Smooth muscle cell (in vitro differentiated cells): ENCODE measurements around the gene TBC1D14. TPM values are rescaled to one million over a fixed set of nuclear protein-coding genes. Genes with fewer than 3 reads are reported as not detected.
A peak's percentile ranks its signal among the peaks of the same experiment; 100 is the strongest.

Experiments
- DNase-seq: peaks from one replicate; lab custom pipeline; 2025; ENCODE audit not compliant: unreplicated experiment; lab: John Stamatoyannopoulos, UW
- H2AFZ ChIP-seq: fragments of 200-600 bp; sonication (generic); 2 replicates; pipeline ENCODE4 v1.6.0; 2016; ENCODE audit warnings: antibody characterized with exemption, low read depth, mild to moderate bottlenecking
- H3F3A ChIP-seq: fragments of 200-600 bp; sonication (generic); 2 replicates; pipeline ENCODE4 v1.6.0; 2017; ENCODE audit warnings: antibody characterized with exemption, low read depth
- H3K27ac ChIP-seq: fragments of 200-600 bp; sonication (generic); 2 replicates; pipeline ENCODE4 v1.5.1; 2016; ENCODE audit warnings: low read depth, mild to moderate bottlenecking
- H3K27me3 ChIP-seq: fragments of 200-600 bp; sonication (generic); 2 replicates; pipeline ENCODE4 v1.6.1; 2016; ENCODE audit warnings: low read depth, mild to moderate bottlenecking
- H3K36me3 ChIP-seq: fragments of 200-600 bp; sonication (generic); 2 replicates; pipeline ENCODE4 v1.5.1; 2016; ENCODE audit warnings: low read depth
- H3K4me1 ChIP-seq: fragments of 200-600 bp; sonication (generic); 2 replicates; pipeline ENCODE4 v1.5.1; 2016; ENCODE audit warnings: low read depth
- H3K4me2 ChIP-seq: fragments of 200-600 bp; sonication (generic); 2 replicates; pipeline ENCODE4 v1.6.0; 2016; ENCODE audit warnings: mild to moderate bottlenecking
- H3K4me3 ChIP-seq: fragments of 200-600 bp; sonication (generic); 2 replicates; pipeline ENCODE4 v1.5.1; 2016; ENCODE audit warnings: mild to moderate bottlenecking
- H3K79me2 ChIP-seq: fragments of 200-600 bp; sonication (generic); 2 replicates; pipeline ENCODE4 v1.6.0; 2016; ENCODE audit warnings: low read depth, mild to moderate bottlenecking
- H3K9ac ChIP-seq: fragments of 200-600 bp; sonication (generic); 2 replicates; pipeline ENCODE4 v1.6.0; 2016; ENCODE audit warnings: low read depth
- H3K9me3 ChIP-seq: fragments of 200-600 bp; sonication (generic); replicated peaks from 2 replicates; pipeline ENCODE4 v1.5.1; 2016; ENCODE audit warnings: low read depth
- H4K20me1 ChIP-seq: fragments of 200-600 bp; sonication (generic); 2 replicates; pipeline ENCODE4 v1.6.0; 2016; ENCODE audit warnings: low read depth
- CTCF ChIP-seq: fragments of 200-600 bp; sonication (generic); IDR thresholded peaks from 2 replicates; pipeline ENCODE4 v1.5.1; 2017; ENCODE audit warnings: borderline replicate concordance, mild to moderate bottlenecking, antibody characterized with exemption; ENCODE audit not compliant: insufficient read depth, poor library complexity, severe bottlenecking
- WGBS: methylation state at CpG from one replicate; pipeline ENCODE4 v1.1.7; 2016; ENCODE audit warnings: low lambda C conversion rate; 5-methylcytosine and 5-hydroxymethylcytosine counted together
- polyA plus RNA-seq: library from polyadenylated mRNA; unstranded; fragments of >200 nt; fragmentation: Nextera tagmentation; extraction: Ambion mirVana; gene quantifications from 2 replicates; pipeline ENCODE4 v1.2.1, GENCODE V29; 2016
- total RNA-seq: library from RNA; depleted of rRNA; stranded (reverse); fragments of >200 nt; gene quantifications from 2 replicates; pipeline ENCODE4 v1.2.3, GENCODE V29; 2014

Gene TBC1D14
- total and polyA plus RNA-seq, 2 experiments from 2014 or later, result 13.0 to 24.4 TPM

GRCh38 chr4:6873291-6873690, 36.3 kb upstream of the TBC1D14 start:
- Histone ChIP-seq H3K79me2 (no peaks in the 10 kb centered on the region), H3K27ac (no peak overlapping the region), H2AFZ (no peak overlapping the region), H4K20me1 (peaks cover 34% of the 10 kb centered on the region), H3K9me3 (no peaks in the 10 kb centered on the region), H3F3A (no peaks in the 10 kb centered on the region), H3K9ac (no peak overlapping the region), H3K36me3 (peaks cover 10% of the 10 kb centered on the region), H3K4me1 (no peaks in the 10 kb centered on the region), H3K27me3 (no peaks in the 10 kb centered on the region), H3K4me2 (no peak overlapping the region), H3K4me3 (no peak overlapping the region)
- no peak for DNase-seq
- TF ChIP-seq CTCF, result no peak

- no peaks in the 10 kb centered on the region for H3K4me1 ChIP-seq
- H3F3A ChIP-seq, result no peaks in the 10 kb centered on the region
- H3K27ac ChIP-seq, result no peak overlapping the region
- H3K36me3 ChIP-seq, result peaks cover 10% of the 10 kb centered on the region
- peaks cover 28% of the 10 kb centered on the region for H4K20me1 ChIP-seq
- no peak overlapping the region for H2AFZ ChIP-seq
- no peak overlapping the region for H3K9ac ChIP-seq
- DNase-seq, result no peak
- no peaks in the 10 kb centered on the region for H3K79me2 ChIP-seq
- TF ChIP-seq CTCF, result peak; percentile 82
- 60% methylated on average over 3 of the region's 3 CpGs for WGBS
- H3K4me3 ChIP-seq, result no peak overlapping the region
- H3K9me3 ChIP-seq, result no peaks in the 10 kb centered on the region
- no peaks in the 10 kb centered on the region for H3K27me3 ChIP-seq
- no peak overlapping the region for H3K4me2 ChIP-seq
Observed at GRCh38 chr4:6873792-6874461, 35.7 kb upstream of the TBC1D14 start.

- Histone ChIP-seq H3F3A (no peaks in the 10 kb centered on the region), H3K79me2 (no peaks in the 10 kb centered on the region), H3K27ac (no peak overlapping the region), H3K36me3 (peaks cover 10% of the 10 kb centered on the region), H3K27me3 (no peaks in the 10 kb centered on the region), H4K20me1 (peaks cover 23% of the 10 kb centered on the region), H2AFZ (no peak overlapping the region), H3K9ac (no peak overlapping the region), H3K4me1 (no peaks in the 10 kb centered on the region), H3K4me2 (no peak overlapping the region), H3K4me3 (no peak overlapping the region), H3K9me3 (no peaks in the 10 kb centered on the region)
- no peak for TF ChIP-seq CTCF
- 100% methylated on average over 4 of the region's 4 CpGs for WGBS
- no peak for DNase-seq
Observed at GRCh38 chr4:6874981-6875380, 34.6 kb upstream of the TBC1D14 start.

GRCh38 chr4:6875431-6875831, 34.2 kb upstream of the TBC1D14 start:
- no peak for DNase-seq
- no peaks in the 10 kb centered on the region for H3K79me2 ChIP-seq
- WGBS, result 99% methylated on average over 4 of the region's 4 CpGs
- no peaks in the 10 kb centered on the region for H3K4me1 ChIP-seq
- no peak overlapping the region for H3K9ac ChIP-seq
- H3K4me3 ChIP-seq, result no peak overlapping the region
- no peak overlapping the region for H3K4me2 ChIP-seq
- peaks cover 10% of the 10 kb centered on the region for H3K36me3 ChIP-seq
- H3K27ac ChIP-seq, result no peak overlapping the region
- no peaks in the 10 kb centered on the region for H3K27me3 ChIP-seq
- H3K9me3 ChIP-seq, result no peaks in the 10 kb centered on the region
- no peak for TF ChIP-seq CTCF
- H2AFZ ChIP-seq, result no peak overlapping the region
- H3F3A ChIP-seq, result no peaks in the 10 kb centered on the region
- peaks cover 23% of the 10 kb centered on the region for H4K20me1 ChIP-seq
